Chondrocyte (in vitro differentiated cells): ENCODE results near the gene MYL7. TPM values are rescaled to one million over a fixed set of nuclear protein-coding genes. Genes with fewer than 3 reads are reported as not detected.

ENCODE experiments used
- DNase-seq: peaks from one replicate; pipeline ENCODE4 v3.0.0; 2021; ENCODE audit warnings: mixed read lengths, low spot score
- H3K27ac Mint-ChIP-seq: one replicate; pipeline ENCODE4 v1.8.0; 2021; ENCODE audit warnings: mild to moderate bottlenecking, moderate library complexity, mixed read lengths; ENCODE audit not compliant: unreplicated experiment
- H3K27me3 Mint-ChIP-seq: 2 replicates; pipeline ENCODE4 v1.8.0; 2021; ENCODE audit warnings: low read depth, mixed read lengths
- H3K36me3 Mint-ChIP-seq: 2 replicates; pipeline ENCODE4 v1.8.0; 2021; ENCODE audit warnings: low read depth, mixed read lengths
- H3K4me1 Mint-ChIP-seq: 2 replicates; pipeline ENCODE4 v1.8.0; 2021; ENCODE audit warnings: low read depth, mild to moderate bottlenecking, mixed read lengths
- H3K4me3 Mint-ChIP-seq: one replicate; pipeline ENCODE4 v1.8.0; 2021; ENCODE audit warnings: mild to moderate bottlenecking, moderate library complexity, mixed read lengths; ENCODE audit not compliant: unreplicated experiment
- H3K9me3 Mint-ChIP-seq: 2 replicates; pipeline ENCODE4 v1.8.0; 2021; ENCODE audit warnings: low read depth, mixed read lengths
- CTCF ChIP-seq: fragments of 200-600 bp; sonication (generic); IDR thresholded peaks from 2 replicates; pipeline ENCODE4 v1.5.0; 2021; ENCODE audit warnings: antibody characterized with exemption, mild to moderate bottlenecking, moderate library complexity
- total RNA-seq: library from RNA; stranded (reverse); gene quantifications from 3 replicates; pipeline ENCODE4 v1.2.1, GENCODE V29; 2021

The MYL7 gene
- total RNA-seq, 1 donor from 2014 or later: not detected

- Mint-ChIP-seq H3K4me3 (no peak overlapping the region), H3K4me1 (no peaks in the 10 kb centered on the region), H3K36me3 (no peaks in the 10 kb centered on the region), H3K27ac (no peak overlapping the region), H3K27me3 (no peaks in the 10 kb centered on the region), H3K9me3 (no peaks in the 10 kb centered on the region)
- no peak for TF ChIP-seq CTCF
- no peak for DNase-seq
Observed at GRCh38 chr7:44156453-44157010, 15.4 kb upstream of the MYL7 start.

- Mint-ChIP-seq H3K9me3 (no peaks in the 10 kb centered on the region), H3K27ac (no peak overlapping the region), H3K27me3 (no peaks in the 10 kb centered on the region), H3K36me3 (no peaks in the 10 kb centered on the region), H3K4me1 (no peaks in the 10 kb centered on the region), H3K4me3 (no peak overlapping the region)
- no peak for DNase-seq
- no peak for TF ChIP-seq CTCF
Observed at GRCh38 chr7:44155191-44156185, 14.4 kb upstream of the MYL7 start.

- H3K36me3 Mint-ChIP-seq: no peaks in the 10 kb centered on the region
- no peak overlapping the region for H3K4me3 Mint-ChIP-seq
- no peaks in the 10 kb centered on the region for H3K4me1 Mint-ChIP-seq
- no peak overlapping the region for H3K27ac Mint-ChIP-seq
- H3K9me3 Mint-ChIP-seq: no peaks in the 10 kb centered on the region
- H3K27me3 Mint-ChIP-seq: no peaks in the 10 kb centered on the region
- no peak for TF ChIP-seq CTCF
- no peak for DNase-seq
Observed at GRCh38 chr7:44154703-44155102, 13.6 kb upstream of the MYL7 start.

- no peak for TF ChIP-seq CTCF
- Mint-ChIP-seq H3K4me3 (no peak overlapping the region), H3K36me3 (no peaks in the 10 kb centered on the region), H3K27me3 (no peaks in the 10 kb centered on the region), H3K27ac (no peak overlapping the region), H3K4me1 (no peaks in the 10 kb centered on the region), H3K9me3 (no peaks in the 10 kb centered on the region)
- no peak for DNase-seq
Observed at GRCh38 chr7:44153948-44154335, 12.8 kb upstream of the MYL7 start.

- H3K4me1 Mint-ChIP-seq: no peaks in the 10 kb centered on the region
- no peaks in the 10 kb centered on the region for H3K27me3 Mint-ChIP-seq
- DNase-seq: no peak
- TF ChIP-seq CTCF: no peak
- H3K9me3 Mint-ChIP-seq: no peaks in the 10 kb centered on the region
- H3K27ac Mint-ChIP-seq: no peak overlapping the region
- H3K36me3 Mint-ChIP-seq: no peaks in the 10 kb centered on the region
- H3K4me3 Mint-ChIP-seq: no peak overlapping the region
Observed at GRCh38 chr7:44152971-44153947, 12.1 kb upstream of the MYL7 start.
